HepG2 (cell line): ENCODE data around the gene RESP18. TPM values are rescaled to one million over a fixed set of nuclear protein-coding genes. Genes with fewer than 3 reads are reported as not detected.

Experiments
- ELF1 ChIP-seq: sonication (generic); formaldehyde crosslinking; IDR thresholded peaks from 2 replicates; pipeline ENCODE4 v1.4.0; 2020; ENCODE audit warnings: missing genetic modification reagents
- HOXA3 ChIP-seq: sonication (generic); formaldehyde crosslinking; IDR thresholded peaks from 2 replicates; pipeline ENCODE4 v1.5.0; 2020; ENCODE audit warnings: missing genetic modification reagents
- MAF1 ChIP-seq: sonication (generic); formaldehyde crosslinking; IDR thresholded peaks from 2 replicates; pipeline ENCODE4 v1.5.0; 2020; ENCODE audit warnings: missing genetic modification reagents, borderline replicate concordance
- MTA1 ChIP-seq: sonication (generic); formaldehyde crosslinking; IDR thresholded peaks from 2 replicates; pipeline ENCODE4 v1.4.0; 2020; ENCODE audit warnings: missing genetic modification reagents, mild to moderate bottlenecking, borderline replicate concordance
- MTF2 ChIP-seq: sonication (generic); formaldehyde crosslinking; IDR thresholded peaks from 2 replicates; pipeline ENCODE4 v1.5.0; 2020; ENCODE audit warnings: missing genetic modification reagents, borderline replicate concordance
- NFE2L1 ChIP-seq: sonication (generic); formaldehyde crosslinking; IDR thresholded peaks from 2 replicates; pipeline ENCODE4 v1.4.0; 2020; ENCODE audit warnings: missing genetic modification reagents, mild to moderate bottlenecking, borderline replicate concordance
- RELA ChIP-seq: sonication (generic); formaldehyde crosslinking; IDR thresholded peaks from 2 replicates; pipeline ENCODE4 v1.4.0; 2020; ENCODE audit warnings: missing genetic modification reagents
- SALL2 ChIP-seq: sonication (generic); formaldehyde crosslinking; IDR thresholded peaks from 2 replicates; pipeline ENCODE4 v1.8.1; 2023; ENCODE audit warnings: mild to moderate bottlenecking, missing genetic modification reagents, inconsistent platforms
- SMC3 ChIP-seq: IDR thresholded peaks from 2 replicates; pipeline ENCODE4 v1.6.1; 2011; ENCODE audit warnings: low read length, improper control_type of control experiment
- ZNF24 ChIP-seq: fragments of 450-650 bp; IDR thresholded peaks from 2 replicates; pipeline ENCODE4 v1.6.1; 2017; ENCODE audit warnings: antibody characterized with exemption, mild to moderate bottlenecking
- ZNF274 ChIP-seq: sonication (generic); formaldehyde crosslinking; IDR thresholded peaks from 2 replicates; pipeline ENCODE4 v1.5.1; 2020; ENCODE audit warnings: mild to moderate bottlenecking, missing genetic modification reagents
- ZNF33B ChIP-seq: sonication (generic); formaldehyde crosslinking; IDR thresholded peaks from 2 replicates; pipeline ENCODE4 v1.5.1; 2020; ENCODE audit warnings: mild to moderate bottlenecking, missing genetic modification reagents
- ZNF547 ChIP-seq: sonication (generic); formaldehyde crosslinking; IDR thresholded peaks from 2 replicates; pipeline ENCODE4 v1.5.1; 2020; ENCODE audit warnings: mild to moderate bottlenecking, missing genetic modification reagents
- ZNF564 ChIP-seq: sonication (generic); formaldehyde crosslinking; IDR thresholded peaks from 2 replicates; pipeline ENCODE4 v1.8.1; 2023; ENCODE audit warnings: mild to moderate bottlenecking, missing genetic modification reagents
- ZNF878 ChIP-seq: sonication (generic); formaldehyde crosslinking; IDR thresholded peaks from 2 replicates; pipeline ENCODE4 v1.8.1; 2023; ENCODE audit warnings: mild to moderate bottlenecking, missing genetic modification reagents, moderate library complexity
- ZNF883 ChIP-seq: sonication (generic); formaldehyde crosslinking; IDR thresholded peaks from 2 replicates; pipeline ENCODE4 v1.5.1; 2020; ENCODE audit warnings: mild to moderate bottlenecking, missing genetic modification reagents; ENCODE audit errors: not compliant biosample characterization
- polyA plus RNA-seq, 8 experiments: library from polyadenylated mRNA; depleted of rRNA in 3 of 8; stranded (reverse) in 7 of 8; unstranded in 1 of 8; fragments of >200 nt; fragmentation: Illumina TruSeq in 4 of 8; extraction: Trizol in 4 of 8; gene quantifications; 2 replicates each; pipeline versions ENCODE4 v1.2.1 to v1.2.3, GENCODE V29; 2011 to 2016; ENCODE audit warnings: low read depth in 4 of 8, missing spikeins in 1 of 8, mixed read lengths in 1 of 8; ENCODE audit not compliant: insufficient read depth in 1 of 8
- total RNA-seq, 5 experiments: library from RNA; depleted of rRNA; stranded (reverse); fragments of >200 nt; fragmentation: Illumina TruSeq; extraction: Trizol; gene quantifications; 2 replicates each; pipeline ENCODE4 v1.2.3, GENCODE V29; 2016; ENCODE audit warnings: low read depth in 1 of 5
- TF ChIP-seq, protein P1 (sequence below): sonication (generic); formaldehyde crosslinking; IDR thresholded peaks from 2 replicates; pipeline ENCODE4 v1.9.0; 2021; ENCODE audit warnings: missing genetic modification reagents, borderline replicate concordance
- TF ChIP-seq, protein P2 (sequence below): conservative IDR thresholded peaks from 2 replicates; pipeline ENCODE4 v1.6.1; 2018; ENCODE audit warnings: missing genetic modification reagents
- TF ChIP-seq, protein P3 (sequence below): sonication (generic); formaldehyde crosslinking; IDR thresholded peaks from 2 replicates; pipeline ENCODE4 v1.4.0; 2020; ENCODE audit warnings: missing genetic modification reagents
- TF ChIP-seq, protein P4 (sequence below): sonication (generic); formaldehyde crosslinking; IDR thresholded peaks from 2 replicates; pipeline ENCODE4 v1.4.0; 2020; ENCODE audit warnings: mild to moderate bottlenecking, missing genetic modification reagents
- TF ChIP-seq, protein P5 (sequence below): sonication (generic); formaldehyde crosslinking; IDR thresholded peaks from 2 replicates; pipeline ENCODE4 v1.8.0; 2023; ENCODE audit warnings: mild to moderate bottlenecking, missing genetic modification reagents

RESP18 gene
- total and polyA plus RNA-seq, 2 of the 13 experiments (the other 11 are each of a cell fraction or from before 2014, with no cell fraction given), result not detected

DNA sequence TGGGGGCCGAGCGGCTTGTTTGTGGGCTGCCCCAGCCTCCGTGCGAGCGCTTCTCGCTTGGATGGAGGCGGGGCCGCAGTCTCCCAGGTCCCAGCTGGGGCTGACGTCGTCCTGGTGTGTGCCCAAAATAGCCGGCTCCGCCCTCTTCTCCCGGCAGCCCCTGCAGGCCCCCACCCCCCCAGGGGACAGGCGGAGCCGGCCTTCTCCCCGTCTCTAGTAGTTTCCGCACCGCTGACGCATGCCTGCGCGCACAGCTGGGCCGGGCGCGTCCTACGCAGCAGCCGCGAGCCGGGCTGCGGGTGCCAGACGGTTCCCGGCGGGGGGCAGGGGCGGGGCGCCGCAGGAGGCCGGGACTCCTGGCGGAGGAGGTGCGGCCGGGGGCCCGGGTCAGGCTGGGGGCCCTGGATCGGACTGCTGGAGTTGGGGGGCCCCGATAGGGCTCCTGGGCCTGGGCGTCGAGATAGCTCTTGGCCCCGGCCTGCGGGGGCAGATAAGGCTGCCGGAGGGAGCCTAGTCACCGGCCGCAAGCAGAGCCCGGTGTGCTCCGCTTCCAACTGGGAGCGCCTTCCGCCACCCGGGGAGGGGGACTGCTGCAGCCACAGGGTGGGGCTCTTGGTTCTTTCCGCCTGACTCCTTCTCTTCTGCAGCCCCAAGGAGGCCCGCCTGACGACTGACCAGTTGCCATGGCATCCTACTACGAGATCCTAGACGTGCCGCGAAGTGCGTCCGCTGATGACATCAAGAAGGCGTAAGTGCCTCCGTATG lies 53.2 kb downstream of the RESP18 start, which contains the start of gene DNAJB2 (continued):
- TF ChIP-seq, protein P1, sequence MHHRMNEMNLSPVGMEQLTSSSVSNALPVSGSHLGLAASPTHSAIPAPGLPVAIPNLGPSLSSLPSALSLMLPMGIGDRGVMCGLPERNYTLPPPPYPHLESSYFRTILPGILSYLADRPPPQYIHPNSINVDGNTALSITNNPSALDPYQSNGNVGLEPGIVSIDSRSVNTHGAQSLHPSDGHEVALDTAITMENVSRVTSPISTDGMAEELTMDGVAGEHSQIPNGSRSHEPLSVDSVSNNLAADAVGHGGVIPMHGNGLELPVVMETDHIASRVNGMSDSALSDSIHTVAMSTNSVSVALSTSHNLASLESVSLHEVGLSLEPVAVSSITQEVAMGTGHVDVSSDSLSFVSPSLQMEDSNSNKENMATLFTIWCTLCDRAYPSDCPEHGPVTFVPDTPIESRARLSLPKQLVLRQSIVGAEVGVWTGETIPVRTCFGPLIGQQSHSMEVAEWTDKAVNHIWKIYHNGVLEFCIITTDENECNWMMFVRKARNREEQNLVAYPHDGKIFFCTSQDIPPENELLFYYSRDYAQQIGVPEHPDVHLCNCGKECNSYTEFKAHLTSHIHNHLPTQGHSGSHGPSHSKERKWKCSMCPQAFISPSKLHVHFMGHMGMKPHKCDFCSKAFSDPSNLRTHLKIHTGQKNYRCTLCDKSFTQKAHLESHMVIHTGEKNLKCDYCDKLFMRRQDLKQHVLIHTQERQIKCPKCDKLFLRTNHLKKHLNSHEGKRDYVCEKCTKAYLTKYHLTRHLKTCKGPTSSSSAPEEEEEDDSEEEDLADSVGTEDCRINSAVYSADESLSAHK, result peak; percentile 48; the same call in 1 of the 2 replicates
- TF ChIP-seq ZNF274 (CRISPR knock-in tag), result no peak
- no peak; the same call in 1 of the 2 replicates for TF ChIP-seq MTF2 (CRISPR knock-in tag)
- TF ChIP-seq NFE2L1 (CRISPR knock-in tag), result no peak
- TF ChIP-seq, protein P2, sequence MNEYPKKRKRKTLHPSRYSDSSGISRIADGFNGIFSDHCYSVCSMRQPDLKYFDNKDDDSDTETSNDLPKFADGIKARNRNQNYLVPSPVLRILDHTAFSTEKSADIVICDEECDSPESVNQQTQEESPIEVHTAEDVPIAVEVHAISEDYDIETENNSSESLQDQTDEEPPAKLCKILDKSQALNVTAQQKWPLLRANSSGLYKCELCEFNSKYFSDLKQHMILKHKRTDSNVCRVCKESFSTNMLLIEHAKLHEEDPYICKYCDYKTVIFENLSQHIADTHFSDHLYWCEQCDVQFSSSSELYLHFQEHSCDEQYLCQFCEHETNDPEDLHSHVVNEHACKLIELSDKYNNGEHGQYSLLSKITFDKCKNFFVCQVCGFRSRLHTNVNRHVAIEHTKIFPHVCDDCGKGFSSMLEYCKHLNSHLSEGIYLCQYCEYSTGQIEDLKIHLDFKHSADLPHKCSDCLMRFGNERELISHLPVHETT, result peak; percentile 73; the same call in 1 of the 2 replicates
- peak; percentile 70; the same call in 1 of the 2 replicates for TF ChIP-seq ZNF33B (CRISPR knock-in tag)
- TF ChIP-seq, protein P3, sequence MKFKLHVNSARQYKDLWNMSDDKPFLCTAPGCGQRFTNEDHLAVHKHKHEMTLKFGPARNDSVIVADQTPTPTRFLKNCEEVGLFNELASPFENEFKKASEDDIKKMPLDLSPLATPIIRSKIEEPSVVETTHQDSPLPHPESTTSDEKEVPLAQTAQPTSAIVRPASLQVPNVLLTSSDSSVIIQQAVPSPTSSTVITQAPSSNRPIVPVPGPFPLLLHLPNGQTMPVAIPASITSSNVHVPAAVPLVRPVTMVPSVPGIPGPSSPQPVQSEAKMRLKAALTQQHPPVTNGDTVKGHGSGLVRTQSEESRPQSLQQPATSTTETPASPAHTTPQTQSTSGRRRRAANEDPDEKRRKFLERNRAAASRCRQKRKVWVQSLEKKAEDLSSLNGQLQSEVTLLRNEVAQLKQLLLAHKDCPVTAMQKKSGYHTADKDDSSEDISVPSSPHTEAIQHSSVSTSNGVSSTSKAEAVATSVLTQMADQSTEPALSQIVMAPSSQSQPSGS (CRISPR knock-in tag), result peak; percentile 99
- peak; percentile 80 for TF ChIP-seq ELF1 (CRISPR knock-in tag)
- no peak for TF ChIP-seq ZNF547 (CRISPR knock-in tag)
- no peak for TF ChIP-seq ZNF24
- TF ChIP-seq MTA1 (CRISPR knock-in tag), result peak; percentile 66; the same call in 1 of the 2 replicates
- TF ChIP-seq, protein P4, sequence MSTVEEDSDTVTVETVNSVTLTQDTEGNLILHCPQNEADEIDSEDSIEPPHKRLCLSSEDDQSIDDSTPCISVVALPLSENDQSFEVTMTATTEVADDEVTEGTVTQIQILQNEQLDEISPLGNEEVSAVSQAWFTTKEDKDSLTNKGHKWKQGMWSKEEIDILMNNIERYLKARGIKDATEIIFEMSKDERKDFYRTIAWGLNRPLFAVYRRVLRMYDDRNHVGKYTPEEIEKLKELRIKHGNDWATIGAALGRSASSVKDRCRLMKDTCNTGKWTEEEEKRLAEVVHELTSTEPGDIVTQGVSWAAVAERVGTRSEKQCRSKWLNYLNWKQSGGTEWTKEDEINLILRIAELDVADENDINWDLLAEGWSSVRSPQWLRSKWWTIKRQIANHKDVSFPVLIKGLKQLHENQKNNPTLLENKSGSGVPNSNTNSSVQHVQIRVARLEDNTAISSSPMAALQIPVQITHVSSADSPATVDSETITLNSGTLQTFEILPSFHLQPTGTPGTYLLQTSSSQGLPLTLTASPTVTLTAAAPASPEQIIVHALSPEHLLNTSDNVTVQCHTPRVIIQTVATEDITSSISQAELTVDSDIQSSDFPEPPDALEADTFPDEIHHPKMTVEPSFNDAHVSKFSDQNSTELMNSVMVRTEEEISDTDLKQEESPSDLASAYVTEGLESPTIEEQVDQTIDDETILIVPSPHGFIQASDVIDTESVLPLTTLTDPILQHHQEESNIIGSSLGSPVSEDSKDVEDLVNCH (CRISPR knock-in tag), result no peak
- TF ChIP-seq HOXA3 (CRISPR knock-in tag), result peak; percentile 90
- TF ChIP-seq MAF1 (CRISPR knock-in tag), result peak; percentile 58; the same call in 1 of the 2 replicates
- peak; percentile 89 for TF ChIP-seq ZNF564
- no peak for TF ChIP-seq SMC3
- TF ChIP-seq SALL2 (CRISPR knock-in tag), result peak; percentile 95
- TF ChIP-seq, protein P5, sequence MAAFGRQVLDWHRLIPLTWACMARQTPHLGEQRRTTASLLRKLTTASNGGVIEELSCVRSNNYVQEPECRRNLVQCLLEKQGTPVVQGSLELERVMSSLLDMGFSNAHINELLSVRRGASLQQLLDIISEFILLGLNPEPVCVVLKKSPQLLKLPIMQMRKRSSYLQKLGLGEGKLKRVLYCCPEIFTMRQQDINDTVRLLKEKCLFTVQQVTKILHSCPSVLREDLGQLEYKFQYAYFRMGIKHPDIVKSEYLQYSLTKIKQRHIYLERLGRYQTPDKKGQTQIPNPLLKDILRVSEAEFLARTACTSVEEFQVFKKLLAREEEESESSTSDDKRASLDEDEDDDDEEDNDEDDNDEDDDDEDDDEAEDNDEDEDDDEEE, result peak; percentile 87; the same call in 1 of the 2 replicates
- peak; percentile 42 for TF ChIP-seq ZNF883 (CRISPR knock-in tag)
- TF ChIP-seq RELA (CRISPR knock-in tag), result peak; percentile 89; the same call in 1 of the 2 replicates
- 0 out of 2 replicates have a peak, but pooled peaks have one; percentile 77 for TF ChIP-seq ZNF878 (CRISPR knock-in tag)
